Uterus (tissue), 4 donors: Measurements from ENCODE around the gene ZDHHC1. TPM values are rescaled to one million over a fixed set of nuclear protein-coding genes. Genes with fewer than 3 reads are reported as not detected.

Source experiments
- DNase-seq, 2 donors: peaks; one replicate each; pipeline ENCODE4 v3.0.0-alpha.2; 2019 to 2020
- H3K27ac ChIP-seq, 2 donors: fragments of 200-600 bp; sonication (generic); 1 replicate in 1 of 2; 2 replicates in 1 of 2; pipeline ENCODE4 v1.5.1; 2016 to 2018
- H3K27me3 ChIP-seq, 2 donors: fragments of 200-600 bp; sonication (generic); one replicate each; pipeline ENCODE4 v1.5.1; 2018 to 2019; ENCODE audit warnings: control low read depth in 1 of 2
- H3K36me3 ChIP-seq, 2 donors: fragments of 200-600 bp; sonication (generic); one replicate each; pipeline ENCODE4 v1.5.1; 2019; ENCODE audit warnings: control low read depth in 1 of 2
- H3K4me1 ChIP-seq, 2 donors: fragments of 200-600 bp; sonication (generic); one replicate each; pipeline ENCODE4 v1.5.1; 2018 to 2019; ENCODE audit warnings: control low read depth in 1 of 2
- H3K4me3 ChIP-seq, 2 donors: fragments of 200-600 bp; sonication (generic); 1 replicate in 1 of 2; 2 replicates in 1 of 2; pipeline ENCODE4 v1.5.1; 2018 to 2019; ENCODE audit warnings: mild to moderate bottlenecking in 1 of 2
- H3K9me3 ChIP-seq, 2 donors: fragments of 200-600 bp; sonication (generic); one replicate each; pipeline ENCODE4 v1.5.1; 2019; ENCODE audit warnings: control low read depth in 1 of 2
- POLR2A ChIP-seq, 2 donors: fragments of 450-650 bp; IDR thresholded peaks; one replicate each; pipeline ENCODE4 v1.6.1; 2016; ENCODE audit warnings: antibody characterized with exemption in 2 of 2, mild to moderate bottlenecking in 1 of 2, moderate library complexity in 1 of 2
- intact Hi-C: fragments of 100-400 bp; cut with DNase I; formaldehyde crosslinking; loops from one replicate; pipeline ENCODE4 v1.15.1; 2023; ENCODE audit warnings: low total_unique reads
- total RNA-seq, 4 donors: library from RNA; depleted of rRNA in 3 of 4; stranded (reverse); fragments of >200 nt in 3 of 4; gene quantifications; one replicate each; pipeline versions ENCODE4 v1.1.0 to v1.2.4, GENCODE V29; 2014 to 2023
- TF ChIP-seq, protein P1 (sequence below), 4 experiments: fragments of 200-600 bp in 2 of 4; fragments of 450-650 bp in 2 of 4; sonication (generic) in 2 of 4; IDR thresholded peaks; one replicate each; pipeline ENCODE4 v1.5.1; 2016 to 2019; ENCODE audit warnings: antibody characterized with exemption in 4 of 4, mild to moderate bottlenecking in 2 of 4, moderate library complexity in 1 of 4
- donor health status: DM: yes; HTN: yes; CAD: no.

The ZDHHC1 gene
- total RNA-seq, 4 donors from 2014 or later: 14.7 to 30.6 (median 25.6) TPM

DNA sequence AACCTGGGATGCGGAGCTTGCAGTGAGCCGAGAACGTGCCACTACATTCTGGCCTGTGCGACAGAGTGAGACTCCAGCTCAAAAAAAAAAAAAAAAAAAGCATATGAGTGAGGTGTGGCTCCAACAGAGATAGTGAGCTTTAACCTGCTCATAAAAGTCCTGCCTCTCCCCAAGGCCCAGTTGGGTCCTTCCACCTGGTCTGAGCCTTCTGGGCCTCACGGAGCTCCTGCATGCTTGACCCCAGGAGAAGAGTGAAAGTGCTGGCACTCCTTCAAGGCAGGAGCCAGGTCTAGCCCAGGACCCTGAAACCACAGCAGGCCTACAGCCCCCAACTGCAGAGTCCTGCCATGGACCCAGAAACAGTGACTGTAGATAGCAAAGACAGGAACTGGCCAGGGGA, 32.3 kb upstream of the ZDHHC1 start:
- no peak for DNase-seq
- Histone ChIP-seq H3K36me3 (no peaks in the 10 kb centered on the region), H3K27ac (peak overlapping the region; percentile 13 to 38), H3K4me3 (no peak overlapping the region), H3K27me3 (no peaks in the 10 kb centered on the region), H3K4me1 (peaks cover 23 to 52% of the 10 kb centered on the region in 2 donors), H3K9me3 (no peaks in the 10 kb centered on the region)
- TF ChIP-seq, protein P1, sequence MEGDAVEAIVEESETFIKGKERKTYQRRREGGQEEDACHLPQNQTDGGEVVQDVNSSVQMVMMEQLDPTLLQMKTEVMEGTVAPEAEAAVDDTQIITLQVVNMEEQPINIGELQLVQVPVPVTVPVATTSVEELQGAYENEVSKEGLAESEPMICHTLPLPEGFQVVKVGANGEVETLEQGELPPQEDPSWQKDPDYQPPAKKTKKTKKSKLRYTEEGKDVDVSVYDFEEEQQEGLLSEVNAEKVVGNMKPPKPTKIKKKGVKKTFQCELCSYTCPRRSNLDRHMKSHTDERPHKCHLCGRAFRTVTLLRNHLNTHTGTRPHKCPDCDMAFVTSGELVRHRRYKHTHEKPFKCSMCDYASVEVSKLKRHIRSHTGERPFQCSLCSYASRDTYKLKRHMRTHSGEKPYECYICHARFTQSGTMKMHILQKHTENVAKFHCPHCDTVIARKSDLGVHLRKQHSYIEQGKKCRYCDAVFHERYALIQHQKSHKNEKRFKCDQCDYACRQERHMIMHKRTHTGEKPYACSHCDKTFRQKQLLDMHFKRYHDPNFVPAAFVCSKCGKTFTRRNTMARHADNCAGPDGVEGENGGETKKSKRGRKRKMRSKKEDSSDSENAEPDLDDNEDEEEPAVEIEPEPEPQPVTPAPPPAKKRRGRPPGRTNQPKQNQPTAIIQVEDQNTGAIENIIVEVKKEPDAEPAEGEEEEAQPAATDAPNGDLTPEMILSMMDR (IDR thresholded peaks at IDR 0.05): no peak
- TF ChIP-seq POLR2A (IDR thresholded peaks at IDR 0.05): no peak
- intact Hi-C loops: no loop called here

DNA sequence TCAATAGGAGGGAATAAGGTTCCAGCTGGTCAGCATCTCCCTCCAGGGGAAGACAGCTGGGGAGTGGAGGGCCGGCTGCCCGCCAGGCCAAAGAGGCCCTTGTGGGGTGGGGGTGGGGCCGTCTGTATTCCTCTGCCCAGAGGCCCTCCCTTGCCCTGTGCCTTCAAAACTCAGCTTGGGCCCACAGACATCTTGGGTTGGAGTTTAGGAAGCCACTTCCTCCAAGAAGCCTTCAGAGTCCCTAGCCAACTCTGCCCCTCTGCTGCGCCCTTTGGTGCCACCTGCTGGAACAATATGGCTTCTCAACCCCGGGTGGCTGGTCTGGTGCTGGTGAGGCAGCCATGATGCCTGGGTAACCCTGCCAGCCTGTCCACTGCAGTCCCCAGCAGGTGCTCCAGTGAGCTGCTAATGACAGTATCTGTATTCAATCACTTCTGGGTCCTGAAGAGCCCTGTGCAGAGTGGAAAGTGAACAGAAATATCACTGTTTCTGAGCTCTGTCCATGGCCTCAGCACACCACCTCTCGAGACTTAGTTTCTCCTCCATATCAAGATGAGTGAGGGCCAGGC, 31.3 kb upstream of the ZDHHC1 start:
- peaks cover 25 to 62% of the 10 kb centered on the region in 2 donors for H3K4me1 ChIP-seq
- no peak overlapping the region for H3K4me3 ChIP-seq
- TF ChIP-seq, protein P1 (IDR thresholded peaks at IDR 0.05): peak in 2 of 4 experiments; percentile 19 to 38
- TF ChIP-seq POLR2A (IDR thresholded peaks at IDR 0.05): no peak
- H3K9me3 ChIP-seq: no peaks in the 10 kb centered on the region
- H3K27me3 ChIP-seq: no peaks in the 10 kb centered on the region
- intact Hi-C loops: no loop called here
- DNase-seq: peak; percentile 54 to 65
- H3K27ac ChIP-seq: peak overlapping the region; percentile 78 to 81
- no peaks in the 10 kb centered on the region for H3K36me3 ChIP-seq

GRCh38 chr16:67446968-67447507, 30.8 kb upstream of the ZDHHC1 start:
- TF ChIP-seq POLR2A (IDR thresholded peaks at IDR 0.05): no peak
- TF ChIP-seq, protein P1 (IDR thresholded peaks at IDR 0.05): no peak
- intact Hi-C loops: no loop called here
- Histone ChIP-seq H3K36me3 (no peaks in the 10 kb centered on the region), H3K27me3 (no peaks in the 10 kb centered on the region), H3K4me1 (peaks cover 26 to 68% of the 10 kb centered on the region in 2 donors), H3K4me3 (no peak overlapping the region), H3K27ac (peak overlapping the region; percentile 78 to 81), H3K9me3 (no peaks in the 10 kb centered on the region)
- no peak for DNase-seq

- Histone ChIP-seq H3K27ac (peak overlapping the region; percentile 78 to 81), H3K9me3 (no peaks in the 10 kb centered on the region), H3K4me3 (no peak overlapping the region), H3K36me3 (no peaks in the 10 kb centered on the region), H3K4me1 (peaks cover 34 to 69% of the 10 kb centered on the region in 2 donors), H3K27me3 (no peaks in the 10 kb centered on the region)
- intact Hi-C loops: no loop called here
- peak; percentile 74 to 80 for DNase-seq
- TF ChIP-seq, protein P1 (IDR thresholded peaks at IDR 0.05): peak in 1 of 4 experiments; percentile 1
- TF ChIP-seq POLR2A (IDR thresholded peaks at IDR 0.05): no peak
These were observed 29.9 kb upstream of the ZDHHC1 start for GRCh38 chr16:67445913-67446907.
